Measurements from ENCODE around the gene METTL9. TPM values are rescaled to one million over a fixed set of nuclear protein-coding genes. Genes with fewer than 3 reads are reported as not detected.
"Not testable (repeated sequence)": the region's sequence is repeated elsewhere in the genome, so short reads cannot be mapped to it uniquely, and the experiment has no call there.

Gene METTL9
- 60.9 TPM for polyA plus RNA-seq (2012; ENCODE audit: missing spikeins)

DNA sequence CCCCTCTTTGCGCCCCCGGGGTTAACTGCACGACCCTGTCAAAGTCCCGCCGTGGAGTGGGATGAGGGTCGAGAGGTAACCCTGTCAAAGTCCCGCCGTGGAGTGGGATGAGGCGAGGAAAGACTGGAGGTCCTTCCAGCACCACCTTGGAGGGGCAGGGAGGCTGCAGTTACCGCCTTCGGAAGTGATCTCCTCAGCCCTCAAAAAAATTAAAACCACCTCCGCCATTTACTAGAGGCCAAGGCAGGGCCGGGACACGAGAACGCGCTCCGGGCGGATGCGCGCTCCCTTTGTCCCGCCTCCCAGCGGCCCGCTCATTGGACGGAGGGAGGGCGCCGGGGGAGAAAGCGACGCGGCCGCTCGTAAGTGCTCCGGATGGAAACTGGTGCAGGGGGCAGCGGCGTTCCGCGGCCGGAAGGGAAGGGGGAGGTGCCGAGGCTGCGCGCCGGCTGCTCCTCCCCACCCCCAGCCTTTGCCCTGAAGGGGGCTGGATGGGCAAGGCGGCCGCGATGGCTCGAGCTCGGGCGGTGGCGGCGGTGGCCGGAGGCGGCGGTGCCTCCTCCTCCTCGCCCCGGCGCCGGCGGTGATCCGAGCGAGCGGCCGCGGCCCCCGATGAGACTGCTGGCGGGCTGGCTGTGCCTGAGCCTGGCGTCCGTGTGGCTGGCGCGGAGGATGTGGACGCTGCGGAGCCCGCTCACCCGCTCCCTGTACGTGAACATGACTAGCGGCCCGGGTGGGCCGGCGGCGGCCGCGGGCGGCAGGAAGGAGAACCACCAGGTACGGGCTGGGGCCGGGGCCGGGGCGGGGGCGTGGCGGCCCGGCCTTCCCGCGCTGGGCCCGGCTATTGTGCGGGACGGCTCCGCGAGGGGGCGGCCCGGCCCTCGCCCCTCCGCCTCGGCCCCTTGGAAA, at the start of gene METTL9:
METTL9 (plus strand) TSS at position 456 of the 909 bp plus-strand sequence; CDS start at position 613, 157 bp downstream.
- DNase-seq (ENCODE audit: insufficient read length) (peak; percentile 86), FAIRE-seq (peak; percentile 96)
- peak; percentile 93 for TF ChIP-seq POLR2A (IDR thresholded peaks at IDR 0.05; ENCODE audit: low read depth, low read length)
- TF ChIP-seq TAF1 (IDR thresholded peaks at IDR 0.05; ENCODE audit: borderline replicate concordance, low read depth, low read length), result peak; percentile 90
- TF ChIP-seq POLR2AphosphoS5 (IDR thresholded peaks at IDR 0.05; ENCODE audit: low read depth, low read length), result peak; percentile 91

DNA sequence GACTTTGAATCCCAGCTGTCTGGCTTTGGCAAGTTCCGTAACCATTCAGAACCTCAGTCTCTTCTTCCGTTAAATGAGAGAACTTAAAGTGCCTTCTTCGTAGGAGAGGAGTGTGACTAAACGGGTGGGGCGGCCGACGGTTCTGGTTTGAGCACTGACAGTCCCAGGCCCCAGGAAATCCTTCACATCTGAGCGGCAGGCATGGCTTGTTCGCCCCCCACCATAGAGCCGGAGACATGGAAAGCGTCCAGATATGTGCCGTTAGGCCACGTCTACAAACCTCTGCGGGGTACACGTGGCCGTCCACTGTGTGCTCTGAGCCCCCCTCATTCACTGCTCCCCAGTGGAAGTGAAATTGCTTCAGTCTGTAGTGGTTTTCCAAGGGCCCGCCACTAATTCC, 49.4 kb upstream of the METTL9 start:
- DNase-seq (ENCODE audit: insufficient read length); FAIRE-seq: not testable (repeated sequence)

DNA sequence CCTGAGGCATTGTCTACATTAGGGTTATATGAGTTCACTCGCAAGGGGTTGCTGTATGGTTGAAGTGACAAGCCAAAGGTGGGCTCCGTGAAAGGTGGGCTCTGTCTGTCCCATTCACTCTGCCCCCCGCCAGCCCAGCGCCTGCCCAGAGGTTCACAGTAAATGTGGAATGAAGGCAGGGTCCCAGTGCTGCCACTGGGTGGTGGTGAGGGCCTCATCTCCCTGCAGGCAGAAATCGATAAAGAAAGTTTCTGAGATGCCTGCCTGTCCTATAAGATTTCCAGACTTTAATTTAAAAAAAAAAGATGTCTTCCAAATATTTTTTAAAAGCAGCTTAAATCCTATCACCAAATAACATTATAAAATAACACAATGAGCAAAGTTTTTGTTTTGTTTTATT, 48.9 kb upstream of the METTL9 start:
- not testable (repeated sequence) for FAIRE-seq; DNase-seq (ENCODE audit: insufficient read length)

DNA sequence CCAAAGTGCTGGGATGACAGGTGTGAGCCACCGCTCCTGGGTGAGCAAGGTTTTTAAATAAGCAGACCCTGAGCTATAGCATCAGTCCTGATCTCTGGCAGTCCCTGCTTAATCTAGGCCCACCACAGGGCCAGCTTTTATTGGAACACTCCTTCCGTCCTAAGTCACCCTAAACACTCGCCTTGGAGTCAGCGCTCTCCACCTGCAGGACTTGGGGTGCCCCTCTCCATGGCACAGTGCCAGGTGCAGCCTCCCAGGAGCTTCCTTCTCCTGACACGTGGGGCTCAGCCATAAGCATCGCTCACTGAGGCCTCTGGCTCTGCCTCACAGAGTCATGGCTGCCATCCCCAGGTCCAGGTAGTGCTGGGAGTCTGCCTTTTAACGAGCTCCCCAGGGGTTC, 48.3 kb upstream of the METTL9 start:
- not testable (repeated sequence) for FAIRE-seq; DNase-seq (ENCODE audit: insufficient read length)

DNA sequence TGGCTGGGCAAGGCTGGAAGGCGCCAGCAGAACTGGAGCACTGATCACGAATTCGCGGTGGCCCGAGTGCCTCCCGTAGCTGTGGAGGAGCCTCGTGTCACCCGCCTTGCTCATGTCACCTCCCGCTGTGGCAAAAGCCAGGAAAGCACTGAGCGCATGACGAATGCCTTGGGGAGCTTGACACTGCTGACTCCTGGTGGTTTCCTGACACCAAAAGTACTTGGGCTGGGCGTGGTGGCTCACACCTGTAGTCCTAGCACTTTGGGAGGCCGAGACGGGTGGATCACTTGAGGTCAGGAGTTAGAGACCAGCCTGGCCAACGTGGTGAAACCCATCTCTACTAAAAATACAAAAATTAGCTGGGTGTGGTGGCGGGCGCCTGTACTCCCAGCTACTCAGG, 47.8 kb upstream of the METTL9 start:
- FAIRE-seq; DNase-seq (ENCODE audit: insufficient read length): not testable (repeated sequence)

DNA sequence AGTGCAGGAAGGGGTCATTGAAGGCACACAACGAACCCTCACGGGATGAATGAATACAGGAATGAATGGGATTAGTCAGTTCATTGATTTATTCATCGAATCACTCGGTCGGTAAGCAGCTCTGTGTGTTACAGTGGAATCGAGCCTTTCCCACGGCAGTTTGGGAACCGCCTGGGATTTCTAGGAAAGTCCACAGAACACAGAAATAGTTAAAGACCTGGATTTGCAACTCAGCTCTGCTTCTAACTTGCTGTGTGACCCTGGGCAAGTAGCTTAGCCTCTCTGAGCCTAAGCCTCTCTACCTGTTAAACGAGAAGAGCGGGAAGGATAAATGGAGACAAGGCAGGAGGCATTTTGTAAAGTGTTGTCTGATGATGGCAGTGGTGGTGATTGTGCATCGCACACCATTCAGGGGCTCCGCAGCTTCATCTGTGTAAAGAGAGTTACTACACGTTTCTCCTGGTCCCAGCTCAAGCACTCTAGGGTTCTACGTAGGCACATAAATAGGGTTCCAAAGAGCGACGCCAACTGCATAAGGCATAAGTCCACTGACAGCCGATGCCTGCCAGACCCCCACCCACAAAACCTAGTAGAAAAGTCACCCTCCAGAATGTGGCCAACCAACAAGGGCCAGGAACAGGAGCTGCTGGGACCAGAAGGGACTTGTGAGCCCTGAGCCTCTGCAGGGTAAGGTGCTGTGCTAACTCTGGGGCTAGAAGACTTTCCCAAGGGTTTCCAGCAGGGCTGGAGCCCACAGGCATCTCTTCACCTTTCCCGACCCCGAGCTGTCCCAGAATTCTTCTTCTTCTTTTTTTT, 45.7 kb upstream of the METTL9 start:
- not testable (repeated sequence) for DNase-seq (ENCODE audit: insufficient read length); FAIRE-seq

DNA sequence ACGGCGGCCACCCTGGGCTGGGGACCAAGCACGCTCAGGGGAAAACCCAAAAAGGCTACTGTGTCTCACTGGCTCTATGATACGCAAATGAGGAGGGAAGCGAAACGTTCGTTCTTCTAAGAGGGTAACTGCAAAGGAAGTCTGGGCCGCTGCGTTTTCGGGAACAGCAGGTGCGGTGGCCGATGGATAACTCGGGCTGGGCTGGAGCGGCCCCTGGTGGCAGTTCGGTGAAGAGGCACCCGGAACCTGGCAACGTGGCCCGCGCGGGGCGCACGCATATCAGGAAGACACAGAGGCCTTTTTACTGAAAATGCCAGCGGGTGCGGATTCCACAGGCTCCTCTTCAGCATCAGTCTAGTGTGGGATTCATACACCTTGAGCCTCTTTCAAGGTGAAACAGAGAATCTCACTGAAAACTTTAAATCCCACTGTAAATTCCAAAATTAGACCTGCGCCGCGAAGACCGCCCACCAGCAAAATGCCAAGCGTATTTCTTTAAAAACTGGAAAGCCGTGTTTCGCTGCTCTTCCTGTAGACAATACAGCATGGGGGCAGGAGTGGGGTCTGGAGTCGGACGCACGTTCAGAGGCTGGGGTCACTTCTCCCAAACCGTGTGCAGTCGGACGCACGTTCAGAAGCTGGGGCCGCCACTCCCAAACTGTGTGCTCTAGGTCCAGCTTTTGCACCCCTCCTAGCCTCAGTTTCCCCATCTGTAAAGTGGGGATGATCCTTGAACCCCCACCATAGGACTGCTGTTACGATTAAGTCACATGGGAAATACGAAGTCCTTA, 44.4 kb upstream of the METTL9 start:
- TF ChIP-seq POLR2AphosphoS5 (IDR thresholded peaks at IDR 0.05; ENCODE audit: low read depth, low read length), result no peak
- no peak for TF ChIP-seq POLR2A (IDR thresholded peaks at IDR 0.05; ENCODE audit: low read depth, low read length)
- no peak for TF ChIP-seq TAF1 (IDR thresholded peaks at IDR 0.05; ENCODE audit: borderline replicate concordance, low read depth, low read length)
- peak; percentile 95 for FAIRE-seq
- peak; percentile 95 for DNase-seq (ENCODE audit: insufficient read length)

DNA sequence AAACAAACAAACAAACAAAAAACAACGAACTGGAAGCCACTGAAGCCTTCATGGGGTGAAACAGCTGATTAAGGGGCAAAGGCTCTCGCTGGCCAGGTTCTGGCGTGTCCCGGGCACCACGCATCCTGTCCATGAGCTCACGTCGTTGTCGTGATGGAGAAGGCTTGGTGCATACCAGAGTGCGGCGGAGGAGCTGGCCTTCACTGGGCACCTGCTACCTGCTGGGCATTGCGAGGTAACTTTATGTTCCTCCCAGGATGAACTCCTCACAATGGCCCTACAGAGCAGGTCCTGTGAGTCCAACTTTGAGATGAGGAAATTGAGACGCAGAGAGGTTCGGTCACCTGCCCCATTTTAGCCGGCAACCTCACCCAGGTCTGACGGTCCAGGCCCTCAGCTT, 43.8 kb upstream of the METTL9 start:
- DNase-seq (ENCODE audit: insufficient read length); FAIRE-seq: not testable (repeated sequence)

DNA sequence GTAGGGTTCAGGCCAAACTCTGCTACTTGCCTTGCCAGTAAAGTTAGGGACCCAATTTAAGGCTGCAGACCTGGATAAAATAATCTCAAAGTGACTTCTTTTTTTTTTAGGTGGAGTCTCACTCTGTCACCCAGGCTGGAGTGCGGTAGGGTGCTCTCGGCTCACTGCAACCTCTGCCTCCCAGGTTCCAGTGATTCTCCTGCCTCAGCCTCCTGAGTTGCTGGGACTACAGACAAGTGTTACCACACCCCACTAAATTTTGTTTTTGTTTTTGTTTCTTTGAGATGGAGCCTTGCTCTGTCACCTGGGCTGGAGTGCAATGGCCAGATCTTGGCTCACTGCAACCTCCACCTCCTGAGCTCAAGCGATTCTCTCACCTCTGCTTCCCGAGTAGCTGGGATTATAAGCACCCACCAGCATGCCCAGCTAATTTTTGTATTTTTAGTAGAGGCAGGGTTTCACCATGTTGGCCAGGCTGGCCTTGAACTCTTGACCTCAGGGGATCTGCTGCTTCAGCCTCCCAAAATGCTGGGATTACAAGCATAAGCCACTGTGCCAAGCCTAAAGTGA, 43.3 kb upstream of the METTL9 start:
- not testable (repeated sequence) for DNase-seq (ENCODE audit: insufficient read length); FAIRE-seq

DNA sequence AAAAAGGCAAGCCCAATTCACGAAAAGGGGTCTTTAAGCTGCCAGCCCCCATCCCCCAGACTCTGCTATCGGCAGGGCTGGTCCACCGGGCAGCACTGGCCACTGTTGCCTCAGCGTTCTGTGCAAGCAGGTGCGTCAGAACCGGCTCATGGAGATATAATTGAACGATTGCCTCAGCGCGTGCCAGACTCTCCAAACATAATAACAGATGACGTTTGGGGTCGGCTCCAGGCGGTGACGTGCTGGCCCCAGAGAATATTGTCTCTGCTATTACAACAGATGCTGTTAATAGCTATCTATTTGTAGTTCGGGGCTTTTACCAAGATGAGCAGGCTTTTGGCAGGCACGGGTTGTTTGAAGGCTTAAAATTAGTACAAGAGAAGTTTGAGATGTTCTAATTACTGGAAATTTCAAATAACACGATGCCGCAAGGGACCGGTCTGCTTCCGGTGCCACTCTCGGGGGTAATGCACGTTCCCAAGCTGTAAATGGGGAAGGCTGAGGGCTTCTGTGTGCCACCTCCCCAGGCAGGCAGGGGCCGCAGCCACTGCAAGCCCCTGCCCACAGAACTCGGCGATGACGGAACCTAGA, 42.6 kb upstream of the METTL9 start:
- DNase-seq (ENCODE audit: insufficient read length), result not testable (repeated sequence)

DNA sequence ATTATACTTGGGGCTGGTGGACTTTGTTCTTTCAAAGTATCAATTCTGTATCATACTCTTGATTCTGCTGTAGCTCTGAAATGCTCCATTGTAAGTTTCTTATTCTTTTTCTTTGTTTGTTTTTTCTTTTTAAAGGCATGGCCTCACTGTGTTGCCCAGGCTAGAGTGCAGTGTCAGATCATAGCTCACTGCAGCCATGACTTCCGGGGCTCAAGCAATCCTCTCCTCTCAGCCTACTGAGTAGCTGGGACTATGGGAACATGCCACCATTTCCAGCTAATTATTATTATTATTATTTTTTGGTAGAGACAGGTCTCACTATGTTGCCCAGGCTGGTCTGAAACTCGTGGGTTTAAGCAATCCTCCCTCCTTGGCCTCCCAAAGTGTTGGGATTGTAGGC, 38.9 kb upstream of the METTL9 start:
- DNase-seq (ENCODE audit: insufficient read length), result no peak
- FAIRE-seq, result no peak
- TF ChIP-seq POLR2AphosphoS5 (IDR thresholded peaks at IDR 0.05; ENCODE audit: low read depth, low read length) (no peak), POLR2A (IDR thresholded peaks at IDR 0.05; ENCODE audit: low read depth, low read length) (no peak), TAF1 (IDR thresholded peaks at IDR 0.05; ENCODE audit: borderline replicate concordance, low read depth, low read length) (no peak)

More for the DNA sequence above, 42.6 kb upstream of the METTL9 start:
- FAIRE-seq, result not testable (repeated sequence)

DNA sequence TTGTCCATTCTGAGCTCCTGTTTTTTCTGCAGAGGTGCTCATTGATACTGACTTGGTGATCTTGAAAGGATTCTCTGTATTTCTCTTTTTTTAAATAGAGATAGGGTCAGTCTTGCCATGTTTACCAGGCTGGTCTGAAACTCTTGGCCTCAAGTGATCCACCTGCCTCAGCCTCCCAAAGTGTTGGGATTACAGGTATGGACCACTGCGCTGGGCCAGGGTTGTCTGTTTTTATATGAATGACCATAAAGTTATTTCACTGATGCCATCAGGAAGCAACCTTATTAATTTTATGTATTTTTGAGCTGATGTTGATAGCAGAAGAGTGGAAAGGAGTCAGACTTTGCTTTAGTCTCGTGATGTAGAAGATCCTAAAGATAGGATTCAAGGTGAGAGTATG, 35.7 kb upstream of the METTL9 start:
- DNase-seq (ENCODE audit: insufficient read length) (no peak), FAIRE-seq (no peak)
- no peak for TF ChIP-seq POLR2A (IDR thresholded peaks at IDR 0.05; ENCODE audit: low read depth, low read length)
- TF ChIP-seq TAF1 (IDR thresholded peaks at IDR 0.05; ENCODE audit: borderline replicate concordance, low read depth, low read length), result no peak
- no peak for TF ChIP-seq POLR2AphosphoS5 (IDR thresholded peaks at IDR 0.05; ENCODE audit: low read depth, low read length)

DNA sequence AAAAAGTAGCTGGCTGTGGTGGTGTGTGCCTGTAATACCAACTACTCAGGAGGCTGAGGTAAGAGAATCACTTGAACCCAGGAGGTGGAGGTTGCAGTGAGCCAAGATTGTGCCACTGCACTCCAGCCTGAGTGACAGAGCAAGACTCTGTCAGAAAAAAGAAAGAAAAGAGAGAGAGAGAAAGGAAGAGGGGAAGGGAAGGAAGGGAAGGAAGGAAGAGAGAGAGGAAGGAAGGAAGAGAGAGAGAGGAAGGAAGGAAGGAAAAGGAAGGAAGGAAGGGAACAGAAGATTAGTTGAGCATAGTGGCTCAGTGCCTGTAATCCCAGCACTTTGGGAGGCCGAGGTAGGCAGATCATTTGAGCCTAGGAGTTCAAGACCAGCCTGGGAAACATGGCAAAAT, 35.0 kb upstream of the METTL9 start:
- FAIRE-seq, result not testable (repeated sequence)

More for the DNA sequence above, 35.0 kb upstream of the METTL9 start:
- DNase-seq (ENCODE audit: insufficient read length), result not testable (repeated sequence)
